Kidney (tissue), 14 donors: ENCODE measurements around the gene WFDC2. TPM values are rescaled to one million over a fixed set of nuclear protein-coding genes. Genes with fewer than 3 reads are reported as not detected.

ENCODE experiments used
- DNase-seq, 5 donors: peaks; one replicate each; pipeline ENCODE4 v3.0.0-alpha.2; 2013 to 2020
- FAIRE-seq: peaks from 2 replicates; lab custom pipeline; 2012; peaks lifted over from hg19 to GRCh38; lab: Jason Lieb, UNC
- H3K27ac ChIP-seq, 2 donors: one replicate each; pipeline ENCODE4 v1.7.0; 2013; ENCODE audit warnings: low read depth in 2 of 2, low read length in 2 of 2, inconsistent platforms in 1 of 2
- H3K27me3 ChIP-seq: one replicate; pipeline ENCODE4 v1.7.1; 2013; ENCODE audit warnings: low read length, inconsistent platforms; ENCODE audit not compliant: control insufficient read depth, insufficient read depth
- H3K36me3 ChIP-seq, 3 donors: one replicate each; pipeline versions ENCODE4 v1.7.0 to v1.7.1; 2013; ENCODE audit warnings: low read length in 3 of 3, control low read depth in 1 of 3, inconsistent platforms in 1 of 3; ENCODE audit not compliant: insufficient read depth in 3 of 3, control insufficient read depth in 2 of 3
- H3K4me1 ChIP-seq, 3 donors: one replicate each; pipeline versions ENCODE4 v1.7.0 to v1.7.1; 2013; ENCODE audit warnings: low read length in 3 of 3, inconsistent platforms in 1 of 3, low read depth in 1 of 3; ENCODE audit not compliant: control insufficient read depth in 2 of 3, insufficient read depth in 2 of 3
- H3K4me3 ChIP-seq, 3 donors: one replicate each; pipeline versions ENCODE4 v1.7.0 to v1.8.1; 2013; ENCODE audit warnings: low read length in 3 of 3, control low read depth in 1 of 3, inconsistent platforms in 1 of 3
- H3K9ac ChIP-seq, 3 donors: one replicate each; pipeline versions ENCODE4 v1.7.0 to v1.7.1; 2013; ENCODE audit warnings: low read length in 3 of 3, control low read depth in 1 of 3, inconsistent platforms in 1 of 3
- H3K9me3 ChIP-seq, 3 donors: one replicate each; pipeline versions ENCODE4 v1.7.0 to v1.7.1; 2013; ENCODE audit warnings: low read length in 3 of 3, control low read depth in 1 of 3, inconsistent platforms in 1 of 3; ENCODE audit not compliant: control insufficient read depth in 2 of 3, insufficient read depth in 1 of 3
- CTCF ChIP-seq: IDR thresholded peaks from 3 replicates; pipeline ENCODE4 v1.5.1; 2012; ENCODE audit warnings: mild to moderate bottlenecking, moderate library complexity, borderline replicate concordance; ENCODE audit not compliant: insufficient read depth; ENCODE audit errors: extremely low read depth
- intact Hi-C: fragments of 100-400 bp; cut with DNase I; formaldehyde crosslinking; loops from one replicate; pipeline ENCODE4 v1.11.1; 2022
- polyA plus RNA-seq: library from polyadenylated mRNA; stranded (reverse); fragments of 350-450 nt; fragmentation: Illumina TruSeq; extraction: RNeasy Lipid Tissue Mini Kit (QIAGEN cat#74804); gene quantifications from one replicate; pipeline ENCODE4 v1.2.3, GENCODE V29; 2014; ENCODE audit warnings: low read depth, low replicate concordance; ENCODE audit not compliant: insufficient read depth
- total RNA-seq: library from RNA; stranded (reverse); fragmentation: NEBNext Ultra II Directional; extraction: Animal tissue kit (Norgen Biotek cat#: 25700); gene quantifications from one replicate; pipeline ENCODE4 v1.2.1, GENCODE V29; 2021
- donor health status: control.
- donor health status: control.
- donor health status: control.
- donor health status: control.
- donor health status: control.
- donor health status: DM: yes; HTN: yes; CAD: no.
- donor health status: Normal renal cell carcinoma (clear cell type).

Gene WFDC2
- total and polyA plus RNA-seq, 2 donors from 2014 or later = 1,908 to 2,874 TPM

- H3K27ac ChIP-seq = peak overlapping the region in 1 of 2 donors; percentile 73
- no peak for FAIRE-seq
Observed at GRCh38 chr20:45449528-45449927, 20.0 kb upstream of the WFDC2 start.

GRCh38 chr20:45450097-45450818 lies 19.3 kb upstream of the WFDC2 start:
- intact Hi-C loops = no loop called here
- Histone ChIP-seq H3K4me1 (peaks cover 0 to 8% (median 6%) of the 10 kb centered on the region in 3 donors), H3K4me3 (no peak overlapping the region), H3K36me3 (no peaks in the 10 kb centered on the region), H3K9ac (peak overlapping the region in 1 of 3 donors; percentile 17), H3K27me3 (no peaks in the 10 kb centered on the region), H3K9me3 (no peaks in the 10 kb centered on the region), H3K27ac (peak overlapping the region; percentile 43 to 68)
- peak; percentile 55 for TF ChIP-seq CTCF
- FAIRE-seq = no peak
- peak in 3 of 5 donors; percentile 21 to 79 (median 79) for DNase-seq

More at GRCh38 chr20:45449528-45449927, 20.0 kb upstream of the WFDC2 start:
- no peak for TF ChIP-seq CTCF
- Histone ChIP-seq H3K4me1 (peaks cover 0 to 8% (median 6%) of the 10 kb centered on the region in 3 donors), H3K9ac (no peak overlapping the region), H3K36me3 (no peaks in the 10 kb centered on the region), H3K9me3 (no peaks in the 10 kb centered on the region), H3K27me3 (no peaks in the 10 kb centered on the region), H3K4me3 (no peak overlapping the region)
- DNase-seq = no peak
- intact Hi-C loops = no loop called here

GRCh38 chr20:45452238-45452637 lies 17.3 kb upstream of the WFDC2 start:
- no peak overlapping the region for H3K4me3 ChIP-seq
- TF ChIP-seq CTCF = no peak
- H3K9me3 ChIP-seq = no peaks in the 10 kb centered on the region
- no peak overlapping the region for H3K9ac ChIP-seq
- H3K4me1 ChIP-seq = peaks cover 0 to 8% (median 6%) of the 10 kb centered on the region in 3 donors
- DNase-seq (no peak), FAIRE-seq (no peak)
- H3K27ac ChIP-seq = no peak overlapping the region
- no peaks in the 10 kb centered on the region for H3K36me3 ChIP-seq
- no peaks in the 10 kb centered on the region for H3K27me3 ChIP-seq
- intact Hi-C loops = no loop called here
